GM20431 (cell line): ENCODE results near the gene KRTAP20-1.

Source experiments
- in situ Hi-C: fragments of 300-500 bp; cut with MseI, MboI; formaldehyde crosslinking; loops from one replicate; pipeline ENCODE4 v1.15.0; 2020; ENCODE audit warnings: low sequenced_read_pairs; ENCODE audit not compliant: unreplicated experiment

KRTAP20-1 gene, protein sequence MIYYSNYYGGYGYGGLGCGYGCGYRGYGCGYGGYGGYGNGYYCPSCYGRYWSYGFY

DNA sequence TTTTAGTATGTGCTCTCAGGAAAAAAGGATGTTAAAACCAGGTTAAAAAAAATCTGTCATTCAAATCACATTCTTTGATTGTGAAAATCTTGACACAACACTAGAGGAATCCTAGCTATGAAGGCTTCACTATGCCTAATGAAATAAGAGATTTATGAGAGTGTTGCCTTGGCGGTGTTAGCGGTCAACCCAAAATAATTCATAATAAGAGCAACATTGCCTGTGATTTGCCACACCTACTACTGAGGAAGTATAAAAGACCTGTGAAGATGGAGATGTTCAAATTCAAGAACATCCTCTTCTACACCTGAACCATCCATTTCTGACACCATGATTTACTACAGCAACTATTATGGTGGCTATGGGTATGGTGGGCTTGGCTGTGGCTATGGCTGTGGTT, at the start of gene KRTAP20-1:
KRTAP20-1 (plus strand) TSS at position 301 of the 400 bp plus-strand sequence; CDS start at position 331, 30 bp downstream.
- in situ Hi-C loops = no loop called here

DNA sequence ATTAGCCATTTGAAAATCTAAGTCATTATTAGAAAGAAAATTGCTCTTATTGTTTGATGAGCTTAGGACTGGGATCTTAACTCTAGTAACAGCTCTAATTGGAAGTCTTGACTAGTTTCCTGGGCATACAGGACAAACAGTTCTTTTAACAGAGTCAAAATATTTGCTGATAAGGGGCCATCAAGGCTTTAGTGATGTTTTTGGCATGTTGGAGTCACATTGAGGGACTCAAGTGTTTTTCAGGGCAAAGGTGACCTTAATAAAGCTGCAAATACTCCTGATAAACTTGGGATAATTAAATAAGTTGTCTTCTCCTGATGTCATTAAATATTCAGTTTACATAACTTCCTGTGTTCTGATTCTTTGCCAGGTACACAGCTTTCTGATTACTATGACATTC, 48.6 kb upstream of the KRTAP20-1 start:
- in situ Hi-C loops = no loop called here

DNA sequence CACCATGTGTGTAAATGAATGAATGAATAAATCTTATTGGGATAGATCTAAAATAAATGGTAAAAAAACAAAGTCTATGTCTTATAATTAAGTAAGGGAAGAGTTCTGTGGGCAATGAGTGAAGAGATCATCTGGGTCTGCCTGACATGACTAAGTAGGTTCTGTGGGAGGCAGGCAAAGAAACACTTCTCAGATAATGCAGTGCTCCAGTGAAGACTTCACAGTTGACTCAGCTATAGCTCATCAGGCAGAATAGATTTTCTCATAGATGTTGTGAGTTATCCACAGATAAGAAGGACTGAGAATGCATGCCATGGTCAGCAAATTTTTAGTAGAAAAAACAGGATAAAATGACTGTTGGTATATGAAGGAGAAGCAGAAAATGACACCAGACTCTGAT, 38.5 kb upstream of the KRTAP20-1 start:
- in situ Hi-C loops = no loop called here

DNA sequence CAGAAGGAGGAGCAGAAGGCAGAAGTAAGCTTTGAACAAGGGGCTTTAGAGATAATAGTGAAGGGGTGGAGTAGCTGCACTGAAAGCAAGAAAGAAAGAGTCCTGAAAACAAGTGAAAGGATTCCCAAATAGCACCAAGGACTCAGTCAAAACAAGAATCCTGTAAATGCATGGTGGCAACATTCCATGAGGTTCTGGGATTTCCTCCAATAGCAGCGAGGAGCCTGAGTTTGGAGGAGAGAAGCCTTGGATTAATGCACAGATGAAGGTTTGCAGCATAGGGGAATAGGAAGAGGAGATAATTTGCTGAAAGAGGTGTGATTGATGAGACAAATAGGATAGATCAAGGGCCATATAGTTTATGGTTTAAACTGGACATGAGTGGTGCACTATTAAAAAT, 36.9 kb upstream of the KRTAP20-1 start:
- in situ Hi-C loops = no loop called here

DNA sequence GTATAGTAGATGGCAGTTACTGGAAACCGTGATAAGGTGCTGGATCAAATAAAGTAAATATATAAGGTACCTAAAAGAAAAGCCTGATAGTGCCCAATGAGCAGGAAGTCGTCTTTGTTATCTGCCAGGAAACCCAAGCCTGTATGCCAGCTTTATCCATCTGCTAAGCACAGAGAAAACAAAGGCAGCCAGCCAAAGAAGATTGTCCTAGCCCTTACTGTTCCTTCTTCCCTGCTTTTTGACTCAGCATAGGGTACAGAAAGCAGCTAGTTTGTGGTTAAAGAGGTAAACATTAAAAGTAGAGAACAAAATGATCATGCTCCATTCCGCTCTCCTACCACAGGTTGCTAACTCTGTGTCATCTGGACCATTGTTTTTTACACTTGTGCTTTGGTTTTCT, 36.1 kb upstream of the KRTAP20-1 start:
- in situ Hi-C loops = no loop called here

DNA sequence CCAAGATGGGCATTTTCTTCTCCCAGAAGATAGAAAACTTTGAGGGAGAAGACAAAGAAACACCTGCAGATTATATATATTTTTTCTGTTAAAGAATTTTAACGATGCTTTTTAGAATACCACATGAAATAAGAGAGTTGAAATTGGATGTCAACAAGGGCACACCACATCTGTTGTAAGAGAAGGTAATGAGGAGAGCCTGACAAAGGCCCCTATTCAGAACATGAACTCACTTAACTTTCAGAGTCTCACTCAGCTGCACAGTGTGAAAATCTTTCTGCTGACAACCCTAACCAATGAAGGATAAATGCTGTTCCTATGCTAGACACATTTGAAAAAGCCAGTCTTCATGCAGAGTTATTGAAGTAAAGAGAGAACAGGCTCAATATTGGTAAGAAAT, 33.4 kb upstream of the KRTAP20-1 start:
- in situ Hi-C loops = no loop called here

DNA sequence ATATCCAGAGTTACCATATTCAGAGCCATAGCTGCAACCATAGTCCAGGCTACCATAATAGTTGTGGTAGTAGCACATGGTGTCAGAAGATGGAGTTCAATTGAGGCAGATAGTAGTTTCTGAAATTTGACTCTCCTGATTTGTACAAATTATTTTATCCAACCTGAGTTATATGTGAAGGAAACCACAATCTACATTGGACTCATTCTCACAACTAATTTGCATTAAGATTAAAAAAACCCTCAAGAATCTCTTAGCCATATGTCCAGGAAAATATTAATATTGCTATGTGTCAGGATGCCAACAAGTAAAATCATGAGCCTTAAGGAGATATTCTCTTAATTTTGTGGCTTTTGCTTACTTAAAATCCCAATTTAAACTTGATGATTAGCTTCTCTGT, 25.9 kb upstream of the KRTAP20-1 start, which contains the start of gene KRTAP22-2:
KRTAP22-2 (minus strand) TSS at position 101 of the 400 bp plus-strand sequence.
- in situ Hi-C loops = no loop called here

DNA sequence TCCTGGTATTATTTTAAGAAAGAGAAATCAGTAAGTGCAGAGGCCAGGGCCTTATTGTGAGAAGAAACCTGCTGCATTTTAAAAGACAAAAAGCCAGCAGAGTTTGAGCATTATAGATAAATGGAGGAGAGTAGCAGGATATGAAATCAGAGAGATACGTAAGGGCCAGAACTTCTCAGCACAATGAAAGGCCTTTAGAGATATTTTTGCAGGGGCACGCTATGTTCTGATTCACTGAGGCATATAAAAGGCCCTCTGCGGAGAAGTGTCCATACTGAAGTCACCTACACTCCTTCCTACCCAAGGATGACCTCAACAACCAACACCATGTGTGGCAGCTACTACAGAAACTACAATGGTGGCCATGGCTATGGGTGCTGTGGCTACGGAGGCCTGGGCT, 24.1 kb upstream of the KRTAP20-1 start, which contains the start of gene KRTAP6-3:
KRTAP6-3 (plus strand) TSS at position 301 of the 400 bp plus-strand sequence; CDS start at position 307, 6 bp downstream.
- in situ Hi-C loops = no loop called here

DNA sequence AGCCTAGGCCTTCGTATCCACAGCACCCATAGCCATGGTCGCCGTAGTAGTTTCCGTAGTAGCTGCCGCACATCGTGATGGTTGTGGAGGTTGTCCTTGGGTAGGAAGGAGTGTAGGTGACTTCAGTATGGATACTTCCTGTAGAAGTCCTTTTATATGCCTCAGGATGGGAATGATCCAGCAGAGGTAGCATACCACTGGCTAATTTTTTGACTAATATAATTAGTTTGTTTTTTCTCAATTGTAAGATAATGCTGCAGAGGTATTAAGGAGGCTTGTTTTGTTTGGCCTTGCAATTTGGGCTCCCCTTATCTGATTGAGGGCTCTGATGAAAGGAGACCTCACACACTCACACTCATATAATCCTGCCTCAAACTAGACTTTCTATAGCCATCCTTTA, 17.4 kb upstream of the KRTAP20-1 start, which contains the start of gene KRTAP6-2:
KRTAP6-2 (minus strand) TSS at position 101 of the 400 bp plus-strand sequence; CDS start at position 73, 28 bp downstream.
- in situ Hi-C loops = no loop called here

DNA sequence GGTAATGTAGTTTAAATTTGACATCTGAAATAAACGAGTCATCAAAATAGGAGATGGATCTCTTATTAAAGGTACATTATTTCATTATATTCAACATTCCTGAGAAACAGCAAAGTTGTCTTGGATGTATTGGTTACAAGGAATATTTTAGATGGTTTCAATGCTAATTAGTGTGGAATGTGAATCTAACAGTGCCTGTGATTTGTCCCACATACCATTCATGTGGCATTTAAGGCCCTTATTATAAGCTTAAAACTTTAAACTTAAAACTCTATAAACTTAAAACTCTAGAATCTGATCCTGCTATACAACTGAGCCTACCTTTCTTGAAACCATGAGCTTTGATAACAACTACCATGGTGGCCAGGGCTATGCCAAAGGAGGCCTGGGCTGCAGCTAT, 15.4 kb upstream of the KRTAP20-1 start, which contains the start of gene KRTAP22-1:
KRTAP22-1 (plus strand) TSS at position 301 of the 400 bp plus-strand sequence.
- in situ Hi-C loops = no loop called here

DNA sequence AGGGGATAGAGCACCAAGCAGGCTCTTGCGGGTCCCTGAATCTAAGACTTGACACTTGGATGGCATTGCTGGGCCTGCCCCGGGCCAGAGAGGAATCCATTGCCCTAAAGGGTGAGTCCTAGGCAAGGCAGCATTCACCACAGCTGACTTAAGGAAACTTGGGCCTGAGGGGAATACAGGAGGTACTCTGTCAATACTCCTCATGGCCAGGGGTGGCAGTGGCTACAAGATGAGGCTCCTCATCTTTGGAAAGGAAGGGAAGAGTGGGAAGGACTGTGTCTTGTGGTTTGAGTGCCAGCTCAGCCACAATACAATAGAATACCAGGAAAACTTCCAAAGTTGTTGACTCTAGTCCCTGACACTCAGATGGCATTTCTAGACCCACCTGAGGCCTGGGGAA, 10.3 kb upstream of the KRTAP20-1 start:
- in situ Hi-C loops = no loop called here

DNA sequence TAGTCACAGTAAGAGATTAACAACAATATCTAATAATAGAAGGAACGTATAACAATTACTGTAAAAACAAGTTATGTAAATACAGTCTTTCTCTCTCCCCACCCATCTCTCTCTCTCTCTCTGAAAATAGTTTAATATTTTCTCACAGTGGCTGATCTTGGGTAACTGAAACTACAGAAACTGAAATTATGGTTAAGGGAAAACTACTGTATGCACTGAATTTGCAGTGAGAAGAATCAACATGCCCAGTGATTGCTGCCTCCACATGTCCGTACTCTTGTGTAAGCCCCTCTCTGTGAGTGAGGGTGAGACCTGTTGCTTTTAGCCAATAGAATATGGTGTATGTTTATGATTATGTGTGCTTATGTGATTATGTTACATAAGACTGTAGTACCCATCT, 4.1 kb upstream of the KRTAP20-1 start:
- in situ Hi-C loops = no loop called here

DNA sequence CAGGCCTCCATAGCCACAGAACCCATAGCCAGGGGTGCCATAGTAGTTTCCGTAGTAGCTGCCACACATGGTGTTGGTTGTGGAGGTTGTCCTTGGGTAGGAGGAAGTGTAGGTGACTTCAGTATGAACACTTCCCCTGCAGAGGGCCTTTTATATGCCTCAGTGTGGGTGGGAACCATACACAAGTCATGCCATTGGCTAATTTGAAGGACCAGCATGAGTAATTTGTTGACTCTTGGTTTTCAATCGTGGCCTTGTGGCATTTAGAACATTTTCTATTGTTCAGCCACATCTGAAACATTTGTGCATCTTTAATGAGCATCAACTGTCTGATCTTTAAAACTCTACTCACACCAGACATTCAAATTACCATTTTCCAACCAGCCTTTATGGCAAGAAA, 2.4 kb upstream of the KRTAP20-1 start, which contains the start of gene KRTAP6-1:
KRTAP6-1 (minus strand) TSS at position 95 of the 400 bp plus-strand sequence; CDS start at position 69, 26 bp downstream.
- in situ Hi-C loops = no loop called here

DNA sequence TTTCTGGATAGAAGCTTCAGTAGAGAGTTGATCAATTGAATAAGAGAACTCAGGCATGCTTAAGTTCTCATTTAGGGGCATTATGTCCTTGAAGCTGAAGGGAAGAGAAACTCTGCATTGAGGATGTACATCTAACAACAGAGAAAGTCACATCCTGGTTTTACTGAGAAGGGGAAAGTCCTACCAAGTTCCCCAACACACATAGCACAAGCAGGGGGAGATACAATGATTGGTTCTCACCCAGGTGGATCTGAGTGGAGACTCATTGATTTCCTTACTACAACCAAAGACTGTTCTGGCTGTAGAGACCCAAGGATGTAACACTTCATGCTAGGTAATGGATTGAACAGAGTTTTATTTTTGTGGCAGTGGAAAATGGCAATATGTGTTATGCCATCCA, 1.0 kb upstream of the KRTAP20-1 start:
- in situ Hi-C loops = no loop called here

DNA sequence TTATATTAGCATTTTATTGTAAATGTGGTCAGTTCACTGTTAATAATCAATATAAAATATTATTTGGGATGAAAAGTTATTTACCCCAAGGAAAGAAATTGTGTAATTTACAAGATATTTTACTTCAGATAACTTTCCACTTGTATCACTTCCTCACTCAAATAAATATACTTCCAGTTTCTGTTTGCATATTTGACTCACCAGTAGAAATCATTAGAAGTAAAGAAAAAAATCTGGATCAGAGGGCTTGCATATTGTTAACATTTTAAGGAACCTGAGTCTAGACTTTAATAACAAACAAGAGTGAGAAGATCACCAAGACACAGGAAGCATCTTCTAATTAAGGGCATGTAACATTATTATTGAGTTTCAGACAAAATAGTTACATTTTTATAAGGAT, 3.9 kb downstream of the KRTAP20-1 start:
- in situ Hi-C loops = no loop called here

DNA sequence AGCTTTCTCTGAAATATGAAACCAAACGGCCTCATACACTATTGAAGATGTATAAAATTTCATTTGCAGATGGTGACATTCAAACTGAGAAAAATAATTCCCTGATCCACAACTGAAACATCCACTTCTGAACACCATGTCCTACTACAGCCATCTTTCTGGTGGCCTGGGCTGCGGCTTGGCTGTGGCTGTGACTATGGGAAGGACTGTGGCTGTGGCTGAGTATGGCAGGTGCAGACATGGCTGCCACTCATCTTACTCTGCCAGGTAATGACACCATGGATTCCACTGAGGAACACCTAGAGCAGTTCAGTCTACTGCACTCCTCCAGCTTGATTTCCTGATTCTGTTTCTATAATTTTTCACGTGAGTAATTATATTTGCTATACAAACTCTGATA, 4.3 kb downstream of the KRTAP20-1 start, which contains the start of gene KRTAP20-4:
KRTAP20-4 (plus strand) TSS at position 106 of the 400 bp plus-strand sequence.
- in situ Hi-C loops = no loop called here

DNA sequence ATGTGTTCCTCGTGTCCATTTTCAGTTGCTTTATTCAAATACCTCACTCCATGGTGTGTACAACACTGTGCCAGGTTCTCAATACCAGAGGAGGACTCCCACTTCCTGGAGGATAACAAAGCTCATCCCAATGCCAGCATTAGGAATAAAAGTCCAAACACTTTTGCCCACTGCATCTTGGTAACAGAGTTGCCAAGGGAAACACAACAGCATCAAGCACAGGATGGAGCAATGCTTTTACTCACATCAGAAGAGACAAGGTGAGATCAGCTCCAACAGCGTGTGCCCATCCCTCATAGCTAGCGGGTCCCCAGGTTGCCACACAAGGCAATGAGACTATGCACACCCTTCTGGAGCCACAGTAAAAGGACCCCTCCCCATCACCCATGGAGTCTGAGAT, 7.1 kb downstream of the KRTAP20-1 start:
- in situ Hi-C loops = no loop called here

DNA sequence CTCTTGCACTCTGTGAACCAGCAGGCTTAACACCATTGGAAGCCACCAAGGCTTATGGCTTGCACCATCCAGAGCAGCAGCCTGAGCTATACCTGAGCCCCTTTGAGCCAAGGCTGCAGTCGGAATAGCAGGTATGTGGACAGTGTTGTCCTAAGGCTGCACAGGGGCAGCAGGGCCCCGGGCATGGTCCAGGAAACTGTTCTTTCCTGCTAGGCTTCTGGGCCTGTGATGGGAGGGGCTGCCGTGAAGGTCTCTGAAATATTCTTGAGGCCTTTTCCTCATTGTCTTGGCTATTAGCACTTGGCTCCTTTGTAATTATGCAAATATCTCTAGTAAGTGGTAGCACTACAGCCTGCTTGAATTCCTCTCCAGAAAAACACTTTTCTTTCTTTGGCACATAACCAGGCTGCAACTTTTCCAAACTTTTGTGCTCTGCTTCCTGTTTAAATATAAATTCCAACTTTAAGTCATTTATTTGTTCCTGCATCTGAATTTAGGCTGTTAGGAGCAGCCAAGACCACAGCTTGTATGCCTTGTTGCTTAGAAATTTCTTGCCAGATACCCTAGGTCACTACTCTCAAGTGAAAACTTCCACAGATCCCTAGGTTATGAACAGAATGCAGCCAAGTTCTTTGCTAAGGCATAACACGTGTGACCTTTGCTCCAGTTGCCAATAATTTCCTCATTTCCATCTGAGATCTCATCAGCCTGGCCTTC, 9.4 kb downstream of the KRTAP20-1 start:
- in situ Hi-C loops = no loop called here

DNA sequence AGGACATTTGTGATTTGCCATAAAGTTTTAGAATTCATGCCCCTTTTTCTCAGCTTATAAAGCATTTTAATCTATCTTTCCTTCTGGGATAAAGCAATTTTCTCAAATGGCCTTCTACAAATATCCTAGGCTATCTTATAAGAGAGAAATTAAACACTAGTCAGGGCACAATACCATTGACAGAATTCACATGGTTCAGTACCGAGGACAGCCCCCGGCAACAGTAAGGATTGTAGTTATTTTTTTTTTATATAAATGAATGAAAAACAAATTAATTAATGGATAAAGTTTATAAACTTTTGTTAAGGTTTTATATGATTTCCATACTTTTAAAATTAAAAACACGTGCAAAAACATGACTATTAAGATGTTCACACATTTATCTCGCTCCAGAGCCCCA, 11.9 kb downstream of the KRTAP20-1 start:
- in situ Hi-C loops = no loop called here

DNA sequence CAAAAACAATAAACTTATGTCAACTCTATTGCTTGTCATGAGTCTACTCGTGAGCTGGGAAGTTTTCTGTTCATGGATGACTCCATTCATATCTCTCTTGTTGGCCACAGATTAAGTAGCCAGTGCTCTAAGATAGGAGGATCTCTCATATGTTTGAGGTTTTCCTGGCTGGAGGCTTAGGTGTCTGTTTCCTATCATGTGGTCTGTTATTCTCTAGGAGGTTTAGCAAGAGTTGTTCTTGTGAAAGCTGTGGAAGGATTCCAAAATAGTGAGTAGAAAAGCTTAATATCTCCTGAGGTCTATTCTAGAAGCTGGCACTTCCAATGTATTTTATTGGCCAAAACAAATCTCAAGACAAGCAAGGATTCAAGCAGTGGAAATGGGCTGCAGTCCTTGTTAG, 13.0 kb downstream of the KRTAP20-1 start:
- in situ Hi-C loops = no loop called here

DNA sequence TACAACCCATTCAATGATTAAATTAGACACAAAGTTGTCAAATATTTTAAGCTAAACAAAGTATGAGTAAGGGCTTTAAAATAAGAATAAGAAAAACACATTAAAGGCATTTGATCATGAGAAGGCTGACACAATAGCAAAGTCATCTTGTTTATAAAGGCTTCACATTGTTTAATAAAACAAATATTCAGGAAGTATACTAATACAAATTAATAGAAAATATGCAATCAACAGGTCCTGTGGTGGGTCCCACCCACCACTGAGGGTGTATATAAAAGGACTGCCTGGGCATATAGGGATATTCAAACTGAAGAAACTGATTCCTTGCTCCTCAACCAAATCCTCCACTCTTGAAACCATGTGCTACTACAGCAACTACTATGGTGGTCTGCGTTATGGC, 18.7 kb downstream of the KRTAP20-1 start, which contains the start of gene KRTAP20-2:
KRTAP20-2 (plus strand) TSS at position 301 of the 400 bp plus-strand sequence; CDS start at position 359, 58 bp downstream.
- in situ Hi-C loops = no loop called here
